Lower lobe of right lung (tissue), 2 donors: Measurements from ENCODE around the gene TJP1. TPM values are rescaled to one million over a fixed set of nuclear protein-coding genes. Genes with fewer than 3 reads are reported as not detected.
A peak's percentile ranks its signal among the peaks of the same experiment; 100 is the strongest.

Experiments used
- ATAC-seq, 2 donors: fragments of 200-7000 bp; cut with Tn5 transposase; one replicate each; pipeline ENCODE4 v1.9.1; 2020 to 2022; ENCODE audit warnings: mild to moderate bottlenecking in 2 of 2, moderate library complexity in 2 of 2
- DNase-seq: peaks from one replicate; pipeline ENCODE4 v3.0.0-alpha.2; 2020
- H3K27ac ChIP-seq: fragments of 200-600 bp; one replicate; pipeline ENCODE4 v1.8.0; 2022
- H3K27me3 ChIP-seq: fragments of 200-600 bp; one replicate; pipeline ENCODE4 v1.8.0; 2022; ENCODE audit warnings: low read depth
- H3K36me3 ChIP-seq: fragments of 200-600 bp; one replicate; pipeline ENCODE4 v1.8.0; 2022; ENCODE audit warnings: mild to moderate bottlenecking
- H3K4me1 ChIP-seq: fragments of 200-600 bp; one replicate; pipeline ENCODE4 v1.8.0; 2022
- H3K4me3 ChIP-seq: fragments of 200-600 bp; one replicate; pipeline ENCODE4 v1.8.0; 2022; ENCODE audit warnings: mild to moderate bottlenecking
- H3K9me3 ChIP-seq: fragments of 200-600 bp; one replicate; pipeline ENCODE4 v1.8.0; 2022
- intact Hi-C: fragments of 100-400 bp; cut with DNase I; formaldehyde crosslinking; loops from one replicate; pipeline ENCODE4 v1.11.0; 2022
- total RNA-seq: library from RNA; stranded (reverse); fragmentation: NEBNext Ultra II Directional; extraction: Animal tissue kit (Norgen Biotek cat#: 25700); gene quantifications from one replicate; pipeline ENCODE4 v1.2.1, GENCODE V29; 2021
- TF ChIP-seq, protein P1 (sequence below): fragments of 200-600 bp; IDR thresholded peaks from one replicate; pipeline ENCODE4 v1.8.0; 2022; ENCODE audit warnings: antibody characterized with exemption, mild to moderate bottlenecking
- donor health status: DM: no; HTN: yes; CAD: no; lungs with severe emphysema.

The TJP1 gene
- total RNA-seq, 1 donor from 2014 or later: 115 TPM

DNA sequence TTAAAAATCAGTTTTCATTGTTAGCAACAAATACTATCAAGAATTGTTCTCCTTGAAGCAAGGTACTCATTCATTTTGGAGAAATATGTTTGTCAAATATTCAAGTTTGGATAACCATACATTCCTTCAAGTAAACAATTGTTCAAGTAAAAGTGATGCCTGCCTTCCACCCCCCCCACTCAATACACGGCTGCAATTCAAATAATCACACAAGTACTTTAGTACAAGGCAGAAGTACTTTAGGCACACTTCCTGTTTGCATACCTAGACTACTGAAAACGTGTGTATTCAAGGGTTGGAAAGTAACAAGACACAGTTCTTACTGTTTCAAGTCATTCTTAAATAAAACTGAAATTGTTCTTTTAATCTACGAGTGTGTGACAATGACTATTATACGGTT, 45.4 kb downstream of the TJP1 start:
- H3K36me3 ChIP-seq: peaks cover 1% of the 10 kb centered on the region
- intact Hi-C loops: no loop called here
- TF ChIP-seq, protein P1, sequence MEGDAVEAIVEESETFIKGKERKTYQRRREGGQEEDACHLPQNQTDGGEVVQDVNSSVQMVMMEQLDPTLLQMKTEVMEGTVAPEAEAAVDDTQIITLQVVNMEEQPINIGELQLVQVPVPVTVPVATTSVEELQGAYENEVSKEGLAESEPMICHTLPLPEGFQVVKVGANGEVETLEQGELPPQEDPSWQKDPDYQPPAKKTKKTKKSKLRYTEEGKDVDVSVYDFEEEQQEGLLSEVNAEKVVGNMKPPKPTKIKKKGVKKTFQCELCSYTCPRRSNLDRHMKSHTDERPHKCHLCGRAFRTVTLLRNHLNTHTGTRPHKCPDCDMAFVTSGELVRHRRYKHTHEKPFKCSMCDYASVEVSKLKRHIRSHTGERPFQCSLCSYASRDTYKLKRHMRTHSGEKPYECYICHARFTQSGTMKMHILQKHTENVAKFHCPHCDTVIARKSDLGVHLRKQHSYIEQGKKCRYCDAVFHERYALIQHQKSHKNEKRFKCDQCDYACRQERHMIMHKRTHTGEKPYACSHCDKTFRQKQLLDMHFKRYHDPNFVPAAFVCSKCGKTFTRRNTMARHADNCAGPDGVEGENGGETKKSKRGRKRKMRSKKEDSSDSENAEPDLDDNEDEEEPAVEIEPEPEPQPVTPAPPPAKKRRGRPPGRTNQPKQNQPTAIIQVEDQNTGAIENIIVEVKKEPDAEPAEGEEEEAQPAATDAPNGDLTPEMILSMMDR: no peak
- DNase-seq: no peak
- ATAC-seq: peak; percentile 67 to 88
- no peaks in the 10 kb centered on the region for H3K9me3 ChIP-seq
- H3K27me3 ChIP-seq: no peaks in the 10 kb centered on the region
- H3K4me3 ChIP-seq: no peak overlapping the region
- peaks cover 14% of the 10 kb centered on the region for H3K4me1 ChIP-seq
- no peak overlapping the region for H3K27ac ChIP-seq

DNA sequence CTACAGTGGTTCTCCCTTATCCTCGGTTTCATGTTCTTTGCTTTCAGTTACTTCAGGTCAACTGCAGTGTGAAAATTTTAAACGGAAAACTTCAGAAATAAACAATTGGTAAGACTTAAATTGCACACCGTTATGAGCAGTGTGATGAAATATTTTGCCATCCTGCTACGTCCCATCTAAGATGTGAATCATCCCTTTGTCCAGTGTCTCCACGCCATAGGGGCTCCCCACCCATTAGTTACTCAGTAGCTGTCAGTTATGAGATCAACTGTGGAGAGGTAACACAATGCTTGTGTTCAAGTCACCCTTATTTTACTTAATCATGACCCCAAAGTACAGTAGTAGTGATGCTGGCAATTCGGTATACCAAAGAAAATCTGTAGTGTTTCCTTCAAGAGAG, 47.4 kb downstream of the TJP1 start:
- no peak overlapping the region for H3K27ac ChIP-seq
- no peak overlapping the region for H3K4me3 ChIP-seq
- intact Hi-C loops: no loop called here
- no peaks in the 10 kb centered on the region for H3K27me3 ChIP-seq
- ATAC-seq: no peak
- peaks cover 21% of the 10 kb centered on the region for H3K36me3 ChIP-seq
- H3K4me1 ChIP-seq: peaks cover 14% of the 10 kb centered on the region
- TF ChIP-seq, protein P1: no peak
- DNase-seq: no peak
- H3K9me3 ChIP-seq: no peaks in the 10 kb centered on the region

DNA sequence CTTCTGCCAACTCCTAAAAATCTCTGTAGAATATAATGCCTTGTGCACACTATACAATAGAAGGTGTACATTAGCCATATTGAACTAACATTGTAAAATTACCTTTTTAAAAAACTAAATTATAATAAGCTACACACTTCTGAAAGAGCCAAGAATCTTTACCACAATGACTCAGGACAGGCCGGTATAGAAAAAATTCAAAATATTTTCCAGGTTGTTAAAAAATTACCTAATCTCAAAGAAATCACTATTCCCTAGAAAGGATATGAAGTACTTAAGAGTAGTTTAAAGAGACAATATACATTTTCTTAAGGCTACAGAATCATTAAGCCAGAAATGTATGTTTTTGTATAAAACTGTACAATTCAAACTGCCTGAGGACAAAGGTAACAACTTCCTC, 48.5 kb downstream of the TJP1 start:
- ATAC-seq (no peak), DNase-seq (no peak)
- intact Hi-C loops: no loop called here
- Histone ChIP-seq H3K36me3 (peaks cover 31% of the 10 kb centered on the region), H3K9me3 (no peaks in the 10 kb centered on the region), H3K27me3 (no peaks in the 10 kb centered on the region), H3K4me3 (no peak overlapping the region), H3K27ac (no peak overlapping the region), H3K4me1 (peaks cover 14% of the 10 kb centered on the region)
- TF ChIP-seq, protein P1: no peak

DNA sequence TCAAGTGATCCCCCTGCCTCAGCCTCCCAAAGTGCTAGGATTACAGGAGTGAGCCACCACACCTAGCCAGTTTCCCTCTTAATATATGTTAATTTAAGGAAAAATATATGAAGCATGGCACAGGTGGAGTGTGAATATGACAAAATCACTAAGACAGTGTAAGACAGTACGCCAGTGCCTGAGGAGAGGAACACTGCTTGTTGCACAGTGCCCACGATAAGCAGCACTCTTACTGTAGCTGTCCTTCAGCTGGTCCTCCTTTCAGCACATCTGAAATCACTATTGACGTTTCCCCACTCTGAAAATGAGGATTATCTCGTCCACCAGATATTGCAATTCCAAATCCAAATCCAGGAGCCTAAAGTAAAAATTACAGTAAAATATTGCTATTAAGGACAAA, 49.3 kb downstream of the TJP1 start:
- ATAC-seq (no peak), DNase-seq (no peak)
- no peak overlapping the region for H3K4me3 ChIP-seq
- intact Hi-C loops: no loop called here
- H3K27me3 ChIP-seq: no peaks in the 10 kb centered on the region
- peaks cover 38% of the 10 kb centered on the region for H3K36me3 ChIP-seq
- H3K4me1 ChIP-seq: peaks cover 14% of the 10 kb centered on the region
- H3K27ac ChIP-seq: no peak overlapping the region
- TF ChIP-seq, protein P1: no peak
- no peaks in the 10 kb centered on the region for H3K9me3 ChIP-seq

DNA sequence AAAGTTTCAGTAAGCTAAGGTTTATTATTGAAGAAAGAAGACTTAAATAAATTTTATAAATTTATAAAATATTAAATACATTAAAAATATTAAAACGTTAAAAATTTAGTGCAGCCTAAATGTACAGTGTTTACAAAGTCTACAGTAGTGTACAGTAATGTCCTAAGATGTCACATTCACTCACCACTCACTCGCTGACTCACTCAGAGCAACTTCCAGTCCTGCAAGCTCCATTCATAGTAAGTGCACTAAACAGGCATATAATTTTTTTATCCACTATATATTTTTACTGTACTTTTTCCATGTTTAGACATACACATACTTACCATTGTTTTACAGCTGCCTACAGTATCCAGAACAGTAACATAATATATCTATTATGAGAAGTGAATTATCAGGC, 51.5 kb downstream of the TJP1 start:
- DNase-seq: no peak
- Histone ChIP-seq H3K9me3 (no peaks in the 10 kb centered on the region), H3K27me3 (no peaks in the 10 kb centered on the region), H3K4me1 (no peaks in the 10 kb centered on the region), H3K27ac (no peak overlapping the region), H3K36me3 (peaks cover 43% of the 10 kb centered on the region), H3K4me3 (no peak overlapping the region)
- TF ChIP-seq, protein P1: no peak
- intact Hi-C loops: no loop called here
- ATAC-seq: no peak
